ENCODE data around the gene ACTRT2. TPM values are rescaled to one million over a fixed set of nuclear protein-coding genes. Genes with fewer than 3 reads are reported as not detected.

Gene ACTRT2
- total RNA-seq, 1 experiment from 2014 or later = not detected

GRCh38 chr1:2988256-2988655 is 33.0 kb upstream of the ACTRT2 start:
- Histone ChIP-seq H3K4me1 (peaks cover 34% of the 10 kb centered on the region), H3K4me3 (peak overlapping the region; percentile 40), H3K27me3 (no peaks in the 10 kb centered on the region), H3K36me3 (no peaks in the 10 kb centered on the region), H3K27ac (peak overlapping the region; percentile 83), H3K9me3 (replicated peaks) (peaks cover 2% of the 10 kb centered on the region; the same call in 1 of the 2 replicates)
- DNase-seq = peak; percentile 52 to 60

GRCh38 chr1:2989185-2989584 is 32.1 kb upstream of the ACTRT2 start:
- Histone ChIP-seq H3K4me1 (peaks cover 33% of the 10 kb centered on the region), H3K4me3 (no peak overlapping the region), H3K36me3 (no peaks in the 10 kb centered on the region), H3K27me3 (no peaks in the 10 kb centered on the region), H3K9me3 (replicated peaks) (peaks cover 10% of the 10 kb centered on the region), H3K27ac (no peak overlapping the region)
- no peak for DNase-seq

GRCh38 chr1:2989976-2990375 is 31.3 kb upstream of the ACTRT2 start:
- H3K4me3 ChIP-seq = no peak overlapping the region
- H3K9me3 ChIP-seq (replicated peaks) = peaks cover 14% of the 10 kb centered on the region
- no peaks in the 10 kb centered on the region for H3K36me3 ChIP-seq
- no peaks in the 10 kb centered on the region for H3K27me3 ChIP-seq
- no peak for DNase-seq
- peaks cover 25% of the 10 kb centered on the region for H3K4me1 ChIP-seq
- H3K27ac ChIP-seq = no peak overlapping the region

- Histone ChIP-seq H3K36me3 (no peaks in the 10 kb centered on the region), H3K4me3 (no peak overlapping the region), H3K4me1 (peaks cover 22% of the 10 kb centered on the region), H3K27ac (no peak overlapping the region), H3K9me3 (replicated peaks) (peaks cover 17% of the 10 kb centered on the region), H3K27me3 (no peaks in the 10 kb centered on the region)
- DNase-seq = no peak
Measured at GRCh38 chr1:2990376-2991115, 30.7 kb upstream of the ACTRT2 start.

- DNase-seq = no peak
- Histone ChIP-seq H3K36me3 (no peaks in the 10 kb centered on the region), H3K4me3 (no peak overlapping the region), H3K27ac (no peak overlapping the region), H3K4me1 (peaks cover 16% of the 10 kb centered on the region; the same call in 1 of the 2 replicates), H3K9me3 (replicated peaks) (peaks cover 19% of the 10 kb centered on the region), H3K27me3 (no peaks in the 10 kb centered on the region)
Measured at GRCh38 chr1:2991753-2992495, 29.3 kb upstream of the ACTRT2 start.

- H3K4me1 ChIP-seq = no peaks in the 10 kb centered on the region
- H3K4me3 ChIP-seq = no peak overlapping the region
- H3K27ac ChIP-seq = no peak overlapping the region
- no peaks in the 10 kb centered on the region for H3K36me3 ChIP-seq
- H3K27me3 ChIP-seq = no peaks in the 10 kb centered on the region
- peaks cover 16% of the 10 kb centered on the region for H3K9me3 ChIP-seq (replicated peaks)
- DNase-seq = no peak
Measured at GRCh38 chr1:2998503-2999100, 22.7 kb upstream of the ACTRT2 start.

GRCh38 chr1:2999138-2999537 is 22.1 kb upstream of the ACTRT2 start:
- Histone ChIP-seq H3K4me3 (no peak overlapping the region), H3K27me3 (no peaks in the 10 kb centered on the region), H3K27ac (no peak overlapping the region), H3K36me3 (no peaks in the 10 kb centered on the region), H3K9me3 (replicated peaks) (peaks cover 12% of the 10 kb centered on the region), H3K4me1 (no peaks in the 10 kb centered on the region)
- no peak for DNase-seq

- H3K27ac ChIP-seq = no peak overlapping the region
- H3K27me3 ChIP-seq = no peaks in the 10 kb centered on the region
- H3K36me3 ChIP-seq = no peaks in the 10 kb centered on the region
- H3K9me3 ChIP-seq (replicated peaks) = peaks cover 8% of the 10 kb centered on the region
- no peak for DNase-seq
- no peaks in the 10 kb centered on the region for H3K4me1 ChIP-seq
- no peak overlapping the region for H3K4me3 ChIP-seq
Measured at GRCh38 chr1:2999571-2999970, 21.7 kb upstream of the ACTRT2 start.

- no peak for DNase-seq
- H3K27ac ChIP-seq = no peak overlapping the region
- no peaks in the 10 kb centered on the region for H3K4me1 ChIP-seq
- H3K36me3 ChIP-seq = no peaks in the 10 kb centered on the region
- peaks cover 7% of the 10 kb centered on the region; the same call in 1 of the 2 replicates for H3K9me3 ChIP-seq (replicated peaks)
- no peaks in the 10 kb centered on the region for H3K27me3 ChIP-seq
- H3K4me3 ChIP-seq = no peak overlapping the region
Measured at GRCh38 chr1:3000214-3000613, 21.1 kb upstream of the ACTRT2 start.

GRCh38 chr1:3000671-3001470 is 20.4 kb upstream of the ACTRT2 start:
- H3K27ac ChIP-seq = no peak overlapping the region
- no peaks in the 10 kb centered on the region for H3K36me3 ChIP-seq
- peaks cover under 1% of the 10 kb centered on the region; the same call in 1 of the 2 replicates for H3K9me3 ChIP-seq (replicated peaks)
- no peak for DNase-seq
- no peak overlapping the region for H3K4me3 ChIP-seq
- no peaks in the 10 kb centered on the region for H3K27me3 ChIP-seq
- no peaks in the 10 kb centered on the region for H3K4me1 ChIP-seq

- no peak overlapping the region for H3K27ac ChIP-seq
- no peak overlapping the region for H3K4me3 ChIP-seq
- no peaks in the 10 kb centered on the region for H3K27me3 ChIP-seq
- DNase-seq = no peak
- no peaks in the 10 kb centered on the region for H3K36me3 ChIP-seq
- no peaks in the 10 kb centered on the region for H3K4me1 ChIP-seq
- 0 out of 2 replicates have a peak, but pooled peaks cover 3% of the 10 kb centered on the region for H3K9me3 ChIP-seq (replicated peaks)
Measured at GRCh38 chr1:3001471-3002348, 19.6 kb upstream of the ACTRT2 start.

GRCh38 chr1:3002349-3003038 is 18.8 kb upstream of the ACTRT2 start:
- Histone ChIP-seq H3K36me3 (no peaks in the 10 kb centered on the region), H3K27me3 (no peaks in the 10 kb centered on the region), H3K9me3 (replicated peaks) (peaks cover 5% of the 10 kb centered on the region; the same call in 1 of the 2 replicates), H3K4me3 (no peak overlapping the region), H3K27ac (no peak overlapping the region), H3K4me1 (no peaks in the 10 kb centered on the region)
- no peak for DNase-seq
